Kidney (tissue), 14 donors: Measurements from ENCODE around the gene DDX52. TPM values are rescaled to one million over a fixed set of nuclear protein-coding genes. Genes with fewer than 3 reads are reported as not detected.

ENCODE experiments used
- DNase-seq, 5 donors: peaks; one replicate each; pipeline ENCODE4 v3.0.0-alpha.2; 2013 to 2020
- FAIRE-seq: peaks from 2 replicates; lab custom pipeline; 2012; peaks lifted over from hg19 to GRCh38; lab: Jason Lieb, UNC
- H3K27ac ChIP-seq, 2 donors: one replicate each; pipeline ENCODE4 v1.7.0; 2013; ENCODE audit warnings: low read depth in 2 of 2, low read length in 2 of 2, inconsistent platforms in 1 of 2
- H3K27me3 ChIP-seq: one replicate; pipeline ENCODE4 v1.7.1; 2013; ENCODE audit warnings: low read length, inconsistent platforms; ENCODE audit not compliant: control insufficient read depth, insufficient read depth
- H3K36me3 ChIP-seq, 3 donors: one replicate each; pipeline versions ENCODE4 v1.7.0 to v1.7.1; 2013; ENCODE audit warnings: low read length in 3 of 3, control low read depth in 1 of 3, inconsistent platforms in 1 of 3; ENCODE audit not compliant: insufficient read depth in 3 of 3, control insufficient read depth in 2 of 3
- H3K4me1 ChIP-seq, 3 donors: one replicate each; pipeline versions ENCODE4 v1.7.0 to v1.7.1; 2013; ENCODE audit warnings: low read length in 3 of 3, inconsistent platforms in 1 of 3, low read depth in 1 of 3; ENCODE audit not compliant: control insufficient read depth in 2 of 3, insufficient read depth in 2 of 3
- H3K4me3 ChIP-seq, 3 donors: one replicate each; pipeline versions ENCODE4 v1.7.0 to v1.8.1; 2013; ENCODE audit warnings: low read length in 3 of 3, control low read depth in 1 of 3, inconsistent platforms in 1 of 3
- H3K9ac ChIP-seq, 3 donors: one replicate each; pipeline versions ENCODE4 v1.7.0 to v1.7.1; 2013; ENCODE audit warnings: low read length in 3 of 3, control low read depth in 1 of 3, inconsistent platforms in 1 of 3
- H3K9me3 ChIP-seq, 3 donors: one replicate each; pipeline versions ENCODE4 v1.7.0 to v1.7.1; 2013; ENCODE audit warnings: low read length in 3 of 3, control low read depth in 1 of 3, inconsistent platforms in 1 of 3; ENCODE audit not compliant: control insufficient read depth in 2 of 3, insufficient read depth in 1 of 3
- intact Hi-C: fragments of 100-400 bp; cut with DNase I; formaldehyde crosslinking; loops from one replicate; pipeline ENCODE4 v1.11.1; 2022
- microRNA-seq: library from miRNA; unstranded; fragments of <30 nt; microRNA quantifications from one replicate; pipeline ENCODE4 v1.2.0, GENCODE V29; 2020
- polyA plus RNA-seq: library from polyadenylated mRNA; stranded (reverse); fragments of 350-450 nt; fragmentation: Illumina TruSeq; extraction: RNeasy Lipid Tissue Mini Kit (QIAGEN cat#74804); gene quantifications from one replicate; pipeline ENCODE4 v1.2.3, GENCODE V29; 2014; ENCODE audit warnings: low read depth, low replicate concordance; ENCODE audit not compliant: insufficient read depth
- total RNA-seq: library from RNA; stranded (reverse); fragmentation: NEBNext Ultra II Directional; extraction: Animal tissue kit (Norgen Biotek cat#: 25700); gene quantifications from one replicate; pipeline ENCODE4 v1.2.1, GENCODE V29; 2021
- TF ChIP-seq, protein P1 (sequence below): IDR thresholded peaks from 3 replicates; pipeline ENCODE4 v1.5.1; 2012; ENCODE audit warnings: mild to moderate bottlenecking, moderate library complexity, borderline replicate concordance; ENCODE audit not compliant: insufficient read depth; ENCODE audit errors: extremely low read depth
- donor health status: control.
- donor health status: control.
- donor health status: control.
- donor health status: control.
- donor health status: control.
- donor health status: DM: yes; HTN: yes; CAD: no.
- donor health status: Normal renal cell carcinoma (clear cell type).

Gene DDX52
- total and polyA plus RNA-seq, 2 donors from 2014 or later: 14.0 to 26.9 TPM

- H3K4me1 ChIP-seq: no peaks in the 10 kb centered on the region
- no peaks in the 10 kb centered on the region for H3K27me3 ChIP-seq
- no peaks in the 10 kb centered on the region for H3K9me3 ChIP-seq
- TF ChIP-seq, protein P1, sequence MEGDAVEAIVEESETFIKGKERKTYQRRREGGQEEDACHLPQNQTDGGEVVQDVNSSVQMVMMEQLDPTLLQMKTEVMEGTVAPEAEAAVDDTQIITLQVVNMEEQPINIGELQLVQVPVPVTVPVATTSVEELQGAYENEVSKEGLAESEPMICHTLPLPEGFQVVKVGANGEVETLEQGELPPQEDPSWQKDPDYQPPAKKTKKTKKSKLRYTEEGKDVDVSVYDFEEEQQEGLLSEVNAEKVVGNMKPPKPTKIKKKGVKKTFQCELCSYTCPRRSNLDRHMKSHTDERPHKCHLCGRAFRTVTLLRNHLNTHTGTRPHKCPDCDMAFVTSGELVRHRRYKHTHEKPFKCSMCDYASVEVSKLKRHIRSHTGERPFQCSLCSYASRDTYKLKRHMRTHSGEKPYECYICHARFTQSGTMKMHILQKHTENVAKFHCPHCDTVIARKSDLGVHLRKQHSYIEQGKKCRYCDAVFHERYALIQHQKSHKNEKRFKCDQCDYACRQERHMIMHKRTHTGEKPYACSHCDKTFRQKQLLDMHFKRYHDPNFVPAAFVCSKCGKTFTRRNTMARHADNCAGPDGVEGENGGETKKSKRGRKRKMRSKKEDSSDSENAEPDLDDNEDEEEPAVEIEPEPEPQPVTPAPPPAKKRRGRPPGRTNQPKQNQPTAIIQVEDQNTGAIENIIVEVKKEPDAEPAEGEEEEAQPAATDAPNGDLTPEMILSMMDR: no peak
- FAIRE-seq: no peak
- peaks cover 12 to 32% (median 16%) of the 10 kb centered on the region in 3 donors for H3K36me3 ChIP-seq
- no peak for DNase-seq
- H3K9ac ChIP-seq: no peak overlapping the region
- intact Hi-C loops: no loop called here
- H3K4me3 ChIP-seq: no peak overlapping the region
- no peak overlapping the region for H3K27ac ChIP-seq
Measured at GRCh38 chr17:37564252-37564651, 79.0 kb downstream of the DDX52 start.

GRCh38 chr17:37562016-37562745 lies 81.1 kb downstream of the DDX52 start:
- H3K36me3 ChIP-seq: peaks cover 7 to 33% (median 10%) of the 10 kb centered on the region in 3 donors
- no peaks in the 10 kb centered on the region for H3K4me1 ChIP-seq
- intact Hi-C loops: no loop called here

More at GRCh38 chr17:37562016-37562745, 81.1 kb downstream of the DDX52 start:
- H3K4me3 ChIP-seq: no peak overlapping the region
- TF ChIP-seq, protein P1: no peak
- FAIRE-seq (no peak), DNase-seq (no peak)
- no peak overlapping the region for H3K27ac ChIP-seq
- no peaks in the 10 kb centered on the region for H3K27me3 ChIP-seq
- H3K9me3 ChIP-seq: no peaks in the 10 kb centered on the region
- no peak overlapping the region for H3K9ac ChIP-seq

Small RNA genes lying within 50 kb of the gene (microRNA-seq; reads per million reads assigned to microRNA genes)
- not detected for gene MIR378J

Other genes with a start within 250 kb of the DDX52 start
- gene ACACA, start 236.6 kb downstream of the DDX52 start, total RNA-seq: 34.9 TPM
- gene ACACA, start 236.6 kb downstream of the DDX52 start, polyA plus RNA-seq: 13.8 TPM
- 26.0 TPM for gene TADA2A, start 236.6 kb downstream of the DDX52 start, total RNA-seq
- gene TADA2A, start 236.6 kb downstream of the DDX52 start, polyA plus RNA-seq: 6.6 TPM
- 9.7 TPM for gene DUSP14, start 153.6 kb downstream of the DDX52 start, total RNA-seq
- 13.4 TPM for gene DUSP14, start 153.6 kb downstream of the DDX52 start, polyA plus RNA-seq
- 47.0 TPM for gene SYNRG, start 34.0 kb downstream of the DDX52 start, total RNA-seq
- 8.6 TPM for gene SYNRG, start 34.0 kb downstream of the DDX52 start, polyA plus RNA-seq
- gene HNF1B, start 101.6 kb upstream of the DDX52 start, total RNA-seq: 185 TPM
- gene HNF1B, start 101.6 kb upstream of the DDX52 start, polyA plus RNA-seq: 84.1 TPM